Glomerular visceral epithelial cell (primary cell): ENCODE data around the gene CHRD.

Experiments
- DNase-seq: peaks from one replicate; pipeline ENCODE4 v3.0.0-alpha.2; 2016; ENCODE audit errors: extremely low spot score

The CHRD gene

DNA sequence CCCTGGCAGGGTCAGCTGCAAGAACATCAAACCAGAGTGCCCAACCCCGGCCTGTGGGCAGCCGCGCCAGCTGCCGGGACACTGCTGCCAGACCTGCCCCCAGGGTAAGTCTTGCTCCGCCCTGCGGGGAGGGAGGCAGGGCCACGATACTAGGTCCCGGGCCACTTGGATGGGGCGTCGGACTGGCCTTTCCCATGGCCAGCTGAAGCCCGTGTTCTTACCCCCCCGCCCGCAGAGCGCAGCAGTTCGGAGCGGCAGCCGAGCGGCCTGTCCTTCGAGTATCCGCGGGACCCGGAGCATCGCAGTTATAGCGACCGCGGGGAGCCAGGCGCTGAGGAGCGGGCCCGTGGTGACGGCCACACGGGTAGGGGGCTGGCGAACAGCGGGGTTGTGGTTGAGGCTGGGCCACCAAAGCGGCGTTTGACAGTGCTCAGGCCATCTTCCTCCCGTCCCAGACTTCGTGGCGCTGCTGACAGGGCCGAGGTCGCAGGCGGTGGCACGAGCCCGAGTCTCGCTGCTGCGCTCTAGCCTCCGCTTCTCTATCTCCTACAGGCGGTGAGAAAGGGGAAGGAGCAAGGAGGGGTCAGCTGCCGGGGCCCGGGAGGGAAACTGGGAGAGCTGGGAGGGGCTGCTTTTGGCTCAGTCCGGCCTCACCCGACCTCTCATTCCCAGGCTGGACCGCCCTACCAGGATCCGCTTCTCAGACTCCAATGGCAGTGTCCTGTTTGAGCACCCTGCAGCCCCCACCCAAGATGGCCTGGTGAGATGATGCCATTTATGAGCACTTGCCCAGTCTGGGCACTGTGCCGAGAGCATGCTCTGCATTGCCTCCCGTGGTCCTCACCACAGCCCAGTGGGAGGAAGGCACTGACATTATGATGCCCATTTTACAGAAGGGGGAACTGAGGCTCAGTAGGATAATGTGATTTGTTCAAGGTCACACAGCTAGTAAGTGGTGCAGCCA, 1.7 kb downstream of the CHRD start:
- no peak for DNase-seq

DNA sequence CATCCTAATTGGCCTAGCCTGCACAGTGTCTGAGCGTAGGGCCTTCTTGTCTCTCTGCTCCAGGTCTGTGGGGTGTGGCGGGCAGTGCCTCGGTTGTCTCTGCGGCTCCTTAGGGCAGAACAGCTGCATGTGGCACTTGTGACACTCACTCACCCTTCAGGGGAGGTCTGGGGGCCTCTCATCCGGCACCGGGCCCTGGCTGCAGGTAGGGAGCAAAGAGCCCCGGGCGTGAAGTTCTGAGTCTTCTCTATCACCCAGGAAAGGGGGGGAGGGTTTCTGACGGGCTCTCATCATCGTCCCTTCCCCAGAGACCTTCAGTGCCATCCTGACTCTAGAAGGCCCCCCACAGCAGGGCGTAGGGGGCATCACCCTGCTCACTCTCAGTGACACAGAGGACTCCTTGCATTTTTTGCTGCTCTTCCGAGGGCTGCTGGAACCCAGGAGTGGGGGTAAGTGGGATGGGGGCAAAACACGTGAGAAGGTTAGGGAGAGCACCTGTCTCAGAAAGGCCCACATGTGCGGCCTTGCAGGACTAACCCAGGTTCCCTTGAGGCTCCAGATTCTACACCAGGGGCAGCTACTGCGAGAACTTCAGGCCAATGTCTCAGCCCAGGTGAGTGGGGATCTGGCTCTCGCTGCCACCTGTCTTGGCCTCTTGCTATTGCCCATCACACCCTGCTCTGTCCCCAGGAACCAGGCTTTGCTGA, 2.6 kb downstream of the CHRD start:
- no peak for DNase-seq

DNA sequence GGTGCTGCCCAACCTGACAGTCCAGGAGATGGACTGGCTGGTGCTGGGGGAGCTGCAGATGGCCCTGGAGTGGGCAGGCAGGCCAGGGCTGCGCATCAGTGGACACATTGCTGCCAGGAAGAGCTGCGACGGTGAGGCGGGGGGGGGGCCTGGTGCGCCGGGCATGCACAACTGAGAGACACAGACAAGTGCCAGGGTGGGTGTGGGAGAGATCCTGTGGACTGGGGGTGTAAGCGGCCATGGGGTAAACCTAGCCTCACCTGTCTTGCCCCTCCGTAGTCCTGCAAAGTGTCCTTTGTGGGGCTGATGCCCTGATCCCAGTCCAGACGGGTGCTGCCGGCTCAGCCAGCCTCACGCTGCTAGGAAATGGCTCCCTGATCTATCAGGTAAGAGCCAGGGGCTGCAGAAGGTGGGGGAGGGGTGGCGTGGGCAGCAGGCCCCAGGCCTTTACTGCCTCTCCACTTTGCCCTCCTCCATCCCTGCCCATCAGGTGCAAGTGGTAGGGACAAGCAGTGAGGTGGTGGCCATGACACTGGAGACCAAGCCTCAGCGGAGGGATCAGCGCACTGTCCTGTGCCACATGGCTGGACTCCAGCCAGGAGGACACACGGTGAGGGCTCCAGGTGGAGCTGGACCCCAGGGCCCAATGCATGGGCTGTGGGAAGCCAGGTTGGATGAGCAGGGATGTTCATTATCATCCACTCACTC, 3.3 kb downstream of the CHRD start:
- no peak for DNase-seq

DNA sequence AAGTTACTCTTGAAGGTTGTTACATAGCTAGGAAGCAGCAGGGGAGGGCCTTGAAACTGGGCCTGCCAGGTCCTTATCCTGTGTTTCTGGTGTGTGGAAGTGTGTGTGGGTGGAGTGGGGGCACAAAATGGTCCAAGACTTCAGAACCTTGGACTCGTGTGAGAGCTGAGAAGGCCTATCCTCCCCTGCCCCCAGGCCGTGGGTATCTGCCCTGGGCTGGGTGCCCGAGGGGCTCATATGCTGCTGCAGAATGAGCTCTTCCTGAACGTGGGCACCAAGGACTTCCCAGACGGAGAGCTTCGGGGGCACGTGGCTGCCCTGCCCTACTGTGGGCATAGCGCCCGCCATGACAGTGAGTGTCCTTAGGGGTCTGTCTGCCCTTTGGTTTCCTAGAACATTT, 4.5 kb downstream of the CHRD start:
- no peak for DNase-seq

DNA sequence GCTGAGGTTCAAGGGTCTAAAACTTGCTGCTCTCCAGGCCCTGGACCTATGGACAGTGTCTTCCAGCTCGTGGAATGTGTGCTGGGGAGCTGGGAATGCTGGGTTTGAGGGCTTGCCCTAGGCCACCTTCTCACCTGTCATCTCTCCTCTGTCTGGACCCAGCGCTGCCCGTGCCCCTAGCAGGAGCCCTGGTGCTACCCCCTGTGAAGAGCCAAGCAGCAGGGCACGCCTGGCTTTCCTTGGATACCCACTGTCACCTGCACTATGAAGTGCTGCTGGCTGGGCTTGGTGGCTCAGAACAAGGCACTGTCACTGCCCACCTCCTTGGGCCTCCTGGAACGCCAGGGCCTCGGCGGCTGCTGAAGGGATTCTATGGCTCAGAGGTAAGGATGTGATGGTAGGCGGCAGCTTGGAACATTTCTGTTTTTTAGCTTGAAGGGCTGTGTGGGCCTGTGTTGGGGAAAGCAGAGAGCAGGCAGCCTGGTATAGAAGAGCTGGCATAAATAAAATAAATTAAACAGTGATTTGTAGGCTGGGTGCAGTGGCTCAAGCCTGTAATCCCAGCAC, 5.1 kb downstream of the CHRD start:
- DNase-seq, result no peak

DNA sequence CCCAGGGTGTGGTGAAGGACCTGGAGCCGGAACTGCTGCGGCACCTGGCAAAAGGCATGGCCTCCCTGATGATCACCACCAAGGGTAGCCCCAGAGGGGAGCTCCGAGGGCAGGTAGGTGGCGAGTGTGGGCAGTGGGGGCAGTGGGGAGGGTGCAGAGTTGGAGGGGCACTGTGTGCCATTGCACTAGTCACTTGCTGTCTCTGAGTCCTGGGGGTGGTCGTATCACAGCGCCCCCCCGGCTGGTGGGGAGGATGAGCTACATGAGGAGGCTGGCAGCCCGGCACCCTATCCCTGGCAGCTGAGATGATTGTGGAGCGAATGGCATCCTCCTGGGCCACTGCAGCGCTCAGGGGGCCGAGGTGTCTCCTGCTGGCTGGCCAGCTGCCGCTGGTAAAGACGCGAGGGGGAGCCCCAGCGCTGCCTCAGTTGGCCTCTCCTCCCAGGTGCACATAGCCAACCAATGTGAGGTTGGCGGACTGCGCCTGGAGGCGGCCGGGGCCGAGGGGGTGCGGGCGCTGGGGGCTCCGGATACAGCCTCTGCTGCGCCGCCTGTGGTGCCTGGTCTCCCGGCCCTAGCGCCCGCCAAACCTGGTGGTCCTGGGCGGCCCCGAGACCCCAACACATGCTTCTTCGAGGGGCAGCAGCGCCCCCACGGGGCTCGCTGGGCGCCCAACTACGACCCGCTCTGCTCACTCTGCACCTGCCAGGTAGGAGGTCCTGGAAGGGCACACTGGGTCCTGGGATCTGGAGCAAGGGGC, 6.4 kb downstream of the CHRD start:
- DNase-seq, result no peak

DNA sequence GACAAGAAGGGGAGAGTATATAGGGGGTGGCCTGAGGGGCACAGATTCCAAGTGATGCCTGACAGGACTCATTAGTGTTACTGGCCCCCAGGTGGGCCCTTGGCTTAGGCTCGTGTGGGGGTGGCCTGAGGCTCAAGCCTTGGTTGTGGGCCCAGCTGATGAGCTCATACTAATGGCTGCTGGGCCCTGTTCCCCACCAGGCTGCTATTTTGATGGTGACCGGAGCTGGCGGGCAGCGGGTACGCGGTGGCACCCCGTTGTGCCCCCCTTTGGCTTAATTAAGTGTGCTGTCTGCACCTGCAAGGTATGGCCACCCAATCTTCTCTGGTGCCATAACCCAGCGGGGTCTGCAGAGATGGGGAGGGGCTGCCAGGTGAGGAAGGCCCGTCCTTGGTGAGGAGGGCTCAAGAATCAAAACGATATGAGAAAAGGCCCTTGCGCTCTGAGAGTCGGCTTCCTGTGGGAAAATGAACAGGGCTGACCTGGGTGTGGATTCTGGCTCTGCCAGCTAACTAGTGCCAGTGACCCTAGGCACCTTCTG, 7.4 kb downstream of the CHRD start:
- DNase-seq, result no peak

DNA sequence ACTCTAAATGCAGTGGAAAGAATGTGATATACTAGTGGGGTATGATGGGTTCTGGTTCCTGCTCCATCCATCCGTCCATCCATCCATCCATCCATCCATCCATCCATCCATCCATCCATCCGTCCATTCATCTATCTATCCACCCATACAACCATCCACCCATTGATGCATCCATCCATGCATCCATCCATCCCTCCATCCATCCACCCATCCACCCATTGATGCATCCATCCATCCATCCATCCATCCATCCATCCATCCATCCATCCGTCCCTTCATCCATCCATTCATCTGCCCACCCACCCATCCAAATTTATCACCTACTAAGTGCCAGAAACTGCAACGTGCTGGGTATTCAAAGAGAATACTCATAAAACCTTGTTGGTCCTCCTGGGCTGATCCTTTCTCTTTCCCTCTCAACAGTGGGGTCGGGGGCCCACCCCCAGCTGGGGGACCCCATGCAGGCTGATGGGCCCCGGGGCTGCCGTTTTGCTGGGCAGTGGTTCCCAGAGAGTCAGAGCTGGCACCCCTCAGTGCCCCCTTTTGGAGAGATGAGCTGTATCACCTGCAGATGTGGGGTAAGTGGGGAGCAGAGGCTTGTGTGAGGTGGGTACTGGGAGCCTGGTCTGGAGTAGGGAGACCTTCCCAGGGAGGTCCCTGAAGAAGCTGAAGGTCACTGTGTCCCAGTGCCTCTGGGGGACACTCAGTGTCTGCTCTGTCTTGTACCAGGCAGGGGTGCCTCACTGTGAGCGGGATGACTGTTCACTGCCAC, 8.5 kb downstream of the CHRD start:
- DNase-seq, result no peak

DNA sequence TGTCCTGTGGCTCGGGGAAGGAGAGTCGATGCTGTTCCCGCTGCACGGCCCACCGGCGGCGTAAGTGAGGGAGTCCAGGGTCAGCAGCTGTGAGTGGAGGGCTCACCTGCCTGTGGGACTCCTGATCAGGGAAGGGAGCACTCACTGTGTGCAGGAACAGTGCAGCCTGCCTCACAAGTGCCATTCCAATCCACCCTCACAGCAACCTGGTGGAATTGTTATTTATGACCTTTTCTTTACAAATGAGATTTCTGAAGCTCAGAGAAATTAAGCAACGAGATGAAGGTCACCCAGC, 9.0 kb downstream of the CHRD start:
- DNase-seq, result no peak

DNA sequence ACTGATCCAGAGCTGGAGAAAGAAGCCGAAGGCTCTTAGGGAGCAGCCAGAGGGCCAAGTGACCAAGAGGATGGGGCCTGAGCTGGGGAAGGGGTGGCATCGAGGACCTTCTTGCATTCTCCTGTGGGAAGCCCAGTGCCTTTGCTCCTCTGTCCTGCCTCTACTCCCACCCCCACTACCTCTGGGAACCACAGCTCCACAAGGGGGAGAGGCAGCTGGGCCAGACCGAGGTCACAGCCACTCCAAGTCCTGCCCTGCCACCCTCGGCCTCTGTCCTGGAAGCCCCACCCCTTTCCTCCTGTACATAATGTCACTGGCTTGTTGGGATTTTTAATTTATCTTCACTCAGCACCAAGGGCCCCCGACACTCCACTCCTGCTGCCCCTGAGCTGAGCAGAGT, 9.5 kb downstream of the CHRD start:
- DNase-seq, result no peak

DNA sequence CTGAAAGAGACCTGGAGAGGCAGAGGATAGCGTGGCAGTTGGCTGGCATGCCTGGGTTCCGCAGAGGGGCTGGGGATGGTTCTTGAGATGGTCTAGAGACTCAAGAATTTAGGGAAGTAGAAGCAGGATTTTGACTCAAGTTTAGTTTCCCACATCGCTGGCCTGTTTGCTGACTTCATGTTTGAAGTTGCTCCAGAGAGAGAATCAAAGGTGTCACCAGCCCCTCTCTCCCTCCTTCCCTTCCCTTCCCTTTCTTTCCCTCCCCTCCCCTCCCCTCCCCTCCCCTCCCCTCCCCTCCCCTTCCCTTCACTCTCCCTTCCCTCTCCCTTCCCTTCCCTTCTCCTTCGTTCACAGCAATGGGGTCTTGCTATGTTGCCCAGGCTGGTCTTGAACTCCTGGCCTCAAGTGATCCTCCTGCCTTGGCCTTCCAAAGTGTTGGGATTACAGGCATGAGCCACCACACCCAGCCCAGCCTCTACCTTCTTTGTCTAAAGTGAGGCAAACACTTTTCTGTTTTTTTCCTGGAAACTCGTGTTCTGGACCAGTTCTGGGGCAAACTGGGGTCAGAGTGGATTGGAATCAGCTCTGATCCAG, 10.2 kb downstream of the CHRD start:
- DNase-seq, result no peak

DNA sequence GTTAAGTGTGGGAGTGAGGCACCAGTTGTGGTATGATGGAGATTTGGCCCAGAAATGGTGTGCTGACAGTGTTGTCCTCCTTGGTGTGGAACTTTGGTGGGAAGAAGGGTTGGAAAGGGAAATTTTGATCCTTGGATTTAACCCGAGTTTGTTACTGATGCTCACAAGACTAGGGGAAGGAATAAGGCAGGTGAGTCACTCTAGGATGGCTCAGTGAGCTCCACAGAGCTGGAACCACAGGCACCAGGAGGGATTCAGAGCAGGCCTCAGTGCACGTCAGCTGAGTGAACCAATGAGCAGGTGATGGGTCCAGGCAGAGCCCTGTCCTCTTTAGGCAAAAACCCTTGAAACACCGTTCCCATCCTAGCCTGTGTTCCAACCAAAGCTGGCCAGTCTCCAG, 11.4 kb downstream of the CHRD start:
- peak; percentile 32 for DNase-seq

DNA sequence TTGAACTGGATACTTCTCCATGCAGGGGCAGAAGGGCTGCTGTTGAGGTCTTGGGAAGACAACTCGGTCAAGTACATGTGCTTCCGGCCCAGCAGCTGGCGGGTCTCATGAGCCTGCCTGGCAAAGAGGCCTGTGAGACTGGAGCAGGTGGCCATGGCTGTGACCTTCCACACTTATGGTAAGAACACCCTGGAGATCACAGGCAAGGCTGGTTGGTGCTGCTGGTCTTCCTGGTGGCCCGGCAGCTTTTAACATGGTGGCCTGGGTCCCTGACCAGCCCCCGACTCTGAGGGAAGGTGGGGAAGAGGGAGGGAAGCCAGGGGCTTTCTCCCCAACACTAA, 15.4 kb downstream of the CHRD start:
- no peak for DNase-seq

DNA sequence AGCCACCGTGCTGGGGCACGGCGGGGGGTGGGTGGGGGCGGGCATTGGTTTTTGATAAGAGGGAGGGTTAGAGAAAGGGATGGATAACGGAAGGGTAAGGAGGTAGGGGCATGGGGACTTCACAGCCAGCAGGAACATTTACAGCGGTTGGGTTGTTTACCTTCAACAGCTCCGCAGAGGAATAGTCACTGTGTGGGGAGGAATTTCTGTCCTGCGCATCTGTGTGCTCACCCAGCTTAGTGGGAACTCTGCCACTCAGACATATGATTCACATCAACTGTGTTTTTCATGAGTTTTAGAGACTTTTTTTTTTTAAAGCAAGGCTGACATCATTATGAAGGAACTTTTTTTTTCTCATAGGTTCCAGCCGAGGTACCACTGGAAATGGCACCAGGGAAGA, 19.6 kb downstream of the CHRD start:
- peak; percentile 65 for DNase-seq

DNA sequence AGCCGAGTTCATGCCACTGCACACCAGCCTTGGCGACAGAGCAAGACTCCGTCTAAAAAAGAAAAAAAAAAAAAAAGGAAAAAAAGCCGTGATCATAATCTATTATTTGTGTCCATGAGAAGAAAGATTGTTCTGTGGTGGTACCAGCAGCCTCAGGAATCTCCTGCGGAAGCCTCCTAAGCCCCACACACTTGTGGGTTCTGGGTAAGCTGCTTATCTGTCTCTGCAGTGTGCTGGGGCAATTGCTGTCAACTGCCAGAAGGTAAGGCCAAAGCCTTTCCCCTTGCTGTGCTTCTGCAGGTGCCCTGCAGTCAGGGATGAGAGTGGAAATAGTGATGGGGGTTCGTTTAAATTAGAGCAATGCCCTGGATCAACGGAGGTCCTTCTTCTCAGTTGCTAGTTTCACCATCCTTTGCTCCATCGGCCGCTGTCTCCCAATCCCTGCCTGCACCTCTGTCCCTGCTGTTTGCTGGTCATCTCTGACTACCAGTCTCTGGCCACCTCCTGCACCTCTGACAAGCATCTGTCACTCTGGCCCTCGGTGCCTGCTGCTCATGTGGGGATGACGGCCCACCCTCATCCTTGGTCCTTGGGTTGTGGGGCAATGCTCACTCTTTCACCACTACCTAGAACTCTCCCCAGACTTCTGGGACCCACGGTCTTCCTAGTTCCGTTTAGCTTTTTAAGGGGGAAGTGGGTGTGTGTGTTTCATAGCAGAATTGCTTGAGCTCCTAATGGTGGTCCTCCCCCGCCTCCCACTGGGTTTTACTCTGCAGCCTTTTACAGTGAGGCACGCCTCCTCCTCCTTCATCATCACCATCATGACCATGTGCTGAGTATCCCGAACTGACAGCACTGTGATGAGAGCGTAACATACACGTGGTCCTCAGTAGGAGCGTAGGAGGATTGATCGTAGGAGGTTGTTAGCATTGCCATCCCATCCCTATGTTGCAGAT, 25.5 kb downstream of the CHRD start:
- no peak for DNase-seq

DNA sequence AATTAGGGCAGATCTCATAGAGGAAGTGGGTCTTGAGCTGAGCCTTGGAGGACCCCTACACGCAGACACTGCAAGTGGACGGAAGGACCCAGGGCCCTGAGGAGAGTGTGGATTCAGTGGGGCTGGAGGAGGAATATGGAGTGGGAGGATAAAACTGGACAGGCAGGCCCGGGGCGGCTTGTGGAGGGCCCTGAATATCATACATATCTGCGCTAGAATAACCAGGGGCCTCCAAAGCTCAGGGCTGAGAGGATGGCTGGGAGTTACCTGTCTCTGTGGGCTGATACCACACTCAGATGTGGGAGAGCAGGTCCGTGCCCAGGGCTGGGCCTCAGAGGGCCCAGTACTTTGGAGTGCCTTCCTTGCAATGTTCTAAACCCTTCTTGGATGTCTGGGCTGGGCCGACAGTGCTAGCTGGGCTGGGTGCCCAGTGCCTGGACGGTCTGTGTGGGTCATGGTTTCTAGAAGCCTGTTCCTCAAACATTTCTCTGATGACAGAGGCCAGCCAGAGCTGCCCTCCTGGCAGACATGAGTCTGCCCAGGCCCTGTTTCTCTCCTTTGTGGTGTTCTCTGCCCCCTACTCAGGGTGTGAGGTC, 29.6 kb downstream of the CHRD start:
- no peak for DNase-seq

DNA sequence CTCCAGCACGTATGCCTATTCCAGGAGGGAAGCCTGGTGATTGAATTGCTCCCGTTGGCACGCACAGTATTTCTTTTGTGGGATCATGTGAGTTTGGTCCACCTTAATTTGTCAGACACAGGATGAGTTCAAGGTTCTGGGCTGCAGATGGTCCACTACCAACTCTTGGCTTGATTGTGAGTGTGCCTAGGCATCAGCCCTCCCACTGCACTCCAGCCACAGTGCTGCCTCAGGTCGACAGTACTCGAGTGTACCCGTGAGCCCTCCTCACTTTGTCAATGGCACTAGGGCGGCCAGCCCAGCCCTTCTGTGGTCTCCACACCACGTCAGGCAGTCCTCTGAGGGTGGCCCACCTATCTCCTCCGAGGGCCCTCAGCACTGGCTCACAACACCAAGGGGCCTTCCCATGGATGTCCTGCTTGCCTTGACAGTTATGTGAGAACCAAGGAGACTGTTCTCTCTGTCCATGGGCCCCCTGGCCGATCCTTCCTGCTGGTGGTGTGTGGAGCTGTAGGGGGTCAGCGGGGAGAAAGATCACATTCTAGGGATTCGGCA, 30.2 kb downstream of the CHRD start:
- DNase-seq, result no peak

DNA sequence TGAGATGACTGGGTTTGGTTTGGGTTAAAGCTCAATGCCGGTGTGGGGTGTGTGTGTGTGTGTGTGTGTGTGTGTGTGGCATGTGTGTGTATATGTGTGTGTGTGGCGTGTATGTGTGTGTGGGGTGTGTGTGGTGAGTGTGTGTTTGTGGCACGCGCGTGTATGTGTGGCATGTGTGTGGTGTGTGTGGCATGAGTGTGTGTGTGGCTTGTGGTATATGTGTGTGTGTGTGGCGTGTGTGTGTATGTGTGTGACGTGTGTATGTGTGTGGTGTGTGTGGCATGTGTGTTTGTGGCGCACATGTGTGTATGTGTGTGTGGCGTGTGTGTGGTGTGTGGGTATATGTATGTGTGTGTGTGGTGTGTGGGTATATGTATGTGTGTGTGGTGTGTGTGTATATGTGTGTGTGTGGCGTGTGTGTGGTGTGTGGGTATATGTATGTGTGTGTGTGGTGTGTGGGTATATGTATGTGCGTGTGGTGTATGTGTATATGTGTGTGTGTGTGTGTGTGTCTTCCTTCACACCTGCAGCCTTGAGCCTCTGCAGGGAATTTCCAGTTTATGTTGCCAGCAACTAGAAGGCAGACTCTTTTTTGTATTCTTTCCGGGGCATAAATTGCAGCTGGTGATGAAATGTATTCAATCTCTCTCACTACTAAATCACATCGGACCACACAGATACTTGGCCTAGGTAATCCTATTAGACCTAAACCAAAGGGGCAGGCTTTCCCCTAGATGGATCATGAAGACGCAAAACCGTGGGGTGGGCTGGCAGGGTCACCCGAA, 34.8 kb downstream of the CHRD start:
- no peak for DNase-seq
